HUES48 (cell line): ENCODE results near the gene STK40.

ENCODE experiments used
- H3K27ac ChIP-seq: one replicate; pipeline ENCODE4 v1.7.0; 2013; ENCODE audit warnings: low read depth, low read length, inconsistent platforms
- H3K27me3 ChIP-seq: 2 replicates; pipeline ENCODE4 v1.6.1; 2013; ENCODE audit warnings: mild to moderate bottlenecking, low read length; ENCODE audit not compliant: control insufficient read depth, insufficient read depth
- H3K36me3 ChIP-seq: 2 replicates; pipeline ENCODE4 v1.6.1; 2013; ENCODE audit warnings: low read length; ENCODE audit not compliant: control insufficient read depth, insufficient read depth
- H3K4me1 ChIP-seq: 2 replicates; pipeline ENCODE4 v1.6.1; 2013; ENCODE audit warnings: mild to moderate bottlenecking, low read length; ENCODE audit not compliant: control insufficient read depth, insufficient read depth
- H3K4me3 ChIP-seq: 2 replicates; pipeline ENCODE4 v1.5.1; 2013; ENCODE audit warnings: mild to moderate bottlenecking, low read depth, low read length
- H3K9ac ChIP-seq: 2 replicates; pipeline ENCODE4 v1.6.1; 2013; ENCODE audit warnings: mild to moderate bottlenecking, low read depth, low read length, moderate library complexity
- H3K9me3 ChIP-seq: 2 replicates; pipeline ENCODE4 v1.6.1; 2013; ENCODE audit warnings: low read length; ENCODE audit not compliant: control insufficient read depth, insufficient read depth

The STK40 gene

DNA sequence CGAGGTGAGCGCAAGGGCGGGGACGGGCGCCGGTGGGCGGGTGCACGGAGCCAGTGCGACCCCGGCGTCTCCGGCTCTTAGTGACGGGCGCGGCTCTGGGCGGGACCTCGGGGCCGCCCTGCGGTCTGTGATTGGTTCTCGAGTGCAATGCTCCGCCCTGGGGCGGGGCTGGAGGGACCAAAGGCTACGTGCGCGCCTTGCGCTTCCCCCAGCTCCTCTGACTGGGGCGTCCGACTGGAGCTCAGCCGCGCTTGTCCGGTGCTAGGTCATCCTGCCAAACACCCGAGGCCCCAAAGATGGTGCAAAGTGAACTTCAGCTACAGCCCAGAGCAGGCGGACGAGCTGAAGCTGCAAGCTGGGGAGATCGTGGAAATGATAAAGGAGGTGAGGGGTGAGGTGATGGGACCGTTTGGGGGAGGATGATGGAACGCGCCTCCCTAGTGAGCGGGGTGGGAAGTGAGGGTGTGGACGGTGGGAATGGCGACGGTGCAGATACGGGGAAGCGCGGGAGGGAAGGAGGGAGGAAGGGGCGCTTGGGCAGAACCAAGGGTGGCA lies 78.7 kb downstream of the STK40 start:
- Histone ChIP-seq H3K4me3 (peak overlapping the region; percentile 91), H3K4me1 (no peaks in the 10 kb centered on the region)

DNA sequence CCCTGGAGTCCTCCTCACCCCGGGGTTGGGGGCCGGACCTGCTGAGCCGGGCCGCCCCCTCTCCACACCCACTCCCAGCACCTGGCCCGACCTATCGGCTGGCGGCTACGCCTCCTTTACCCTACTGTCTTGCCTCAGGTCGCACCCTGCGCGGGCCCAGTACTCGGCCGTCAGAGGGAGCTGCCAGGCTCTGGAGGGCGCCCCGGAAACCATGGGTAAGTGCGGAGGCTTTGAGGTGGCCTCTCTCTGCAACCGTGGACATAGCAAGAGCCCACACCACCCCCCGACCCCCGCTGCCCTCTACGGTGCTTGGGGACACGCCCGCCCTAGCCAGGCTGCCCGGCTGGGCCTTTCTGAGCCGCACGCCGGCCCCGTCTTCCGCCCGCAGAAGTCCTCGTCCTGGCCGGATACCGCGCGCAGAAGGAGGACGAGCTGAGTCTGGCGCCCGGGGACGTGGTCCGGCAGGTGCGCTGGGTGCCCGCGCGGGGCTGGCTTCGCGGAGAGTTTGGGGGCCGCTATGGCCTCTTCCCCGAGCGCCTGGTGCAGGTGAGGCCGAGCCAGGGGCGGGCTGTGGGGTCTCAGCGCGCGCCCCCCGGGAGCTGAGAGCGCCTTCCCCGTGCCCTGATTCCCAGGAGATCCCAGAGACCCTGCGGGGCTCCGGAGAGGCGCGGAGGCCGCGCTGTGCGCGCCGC lies 79.4 kb downstream of the STK40 start, which contains the start of gene SH3D21:
Gene SH3D21, plus strand, starts transcription at position 159 of the 692 bp plus-strand sequence. Its CDS starts 53 bp downstream, at position 212.
- Histone ChIP-seq H3K9ac (peak within 1 kb of the TSS; percentile 27; the same call in 1 of the 2 replicates), H3K4me3 (peak within 1 kb of the TSS; percentile 91), H3K4me1 (no peaks in the 10 kb centered on the region), H3K36me3 (peaks cover 40% of the 10 kb centered on the region), H3K27ac (peak within 1 kb of the TSS; percentile 79), H3K27me3 (no peaks in the 10 kb centered on the region), H3K9me3 (no peaks in the 10 kb centered on the region)

More for the DNA sequence above, 78.7 kb downstream of the STK40 start:
- H3K27ac ChIP-seq = peak overlapping the region; percentile 79
- H3K36me3 ChIP-seq = peaks cover 34% of the 10 kb centered on the region
- no peaks in the 10 kb centered on the region for H3K9me3 ChIP-seq
- H3K9ac ChIP-seq = no peak overlapping the region; the same call in 1 of the 2 replicates
- no peaks in the 10 kb centered on the region for H3K27me3 ChIP-seq

DNA sequence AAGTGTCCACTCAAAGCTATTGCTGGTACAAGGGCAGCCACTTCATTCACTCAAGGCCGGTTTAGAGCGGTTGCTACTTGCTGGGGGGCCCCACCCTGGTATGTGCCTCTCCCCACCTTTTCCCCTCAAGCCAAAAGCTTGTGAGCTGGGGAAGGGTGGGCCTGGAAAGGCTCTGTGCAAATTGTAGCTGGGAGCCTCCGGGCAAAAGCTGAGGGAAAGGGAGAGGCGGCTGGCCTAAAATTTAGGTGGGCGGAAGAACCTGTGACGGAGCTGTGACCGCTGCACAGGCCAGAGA lies 79.9 kb downstream of the STK40 start:
- Histone ChIP-seq H3K36me3 (peaks cover 45% of the 10 kb centered on the region), H3K4me3 (peak overlapping the region; percentile 91), H3K9me3 (no peaks in the 10 kb centered on the region), H3K27ac (peak overlapping the region; percentile 79), H3K27me3 (no peaks in the 10 kb centered on the region), H3K4me1 (no peaks in the 10 kb centered on the region), H3K9ac (no peak overlapping the region)

DNA sequence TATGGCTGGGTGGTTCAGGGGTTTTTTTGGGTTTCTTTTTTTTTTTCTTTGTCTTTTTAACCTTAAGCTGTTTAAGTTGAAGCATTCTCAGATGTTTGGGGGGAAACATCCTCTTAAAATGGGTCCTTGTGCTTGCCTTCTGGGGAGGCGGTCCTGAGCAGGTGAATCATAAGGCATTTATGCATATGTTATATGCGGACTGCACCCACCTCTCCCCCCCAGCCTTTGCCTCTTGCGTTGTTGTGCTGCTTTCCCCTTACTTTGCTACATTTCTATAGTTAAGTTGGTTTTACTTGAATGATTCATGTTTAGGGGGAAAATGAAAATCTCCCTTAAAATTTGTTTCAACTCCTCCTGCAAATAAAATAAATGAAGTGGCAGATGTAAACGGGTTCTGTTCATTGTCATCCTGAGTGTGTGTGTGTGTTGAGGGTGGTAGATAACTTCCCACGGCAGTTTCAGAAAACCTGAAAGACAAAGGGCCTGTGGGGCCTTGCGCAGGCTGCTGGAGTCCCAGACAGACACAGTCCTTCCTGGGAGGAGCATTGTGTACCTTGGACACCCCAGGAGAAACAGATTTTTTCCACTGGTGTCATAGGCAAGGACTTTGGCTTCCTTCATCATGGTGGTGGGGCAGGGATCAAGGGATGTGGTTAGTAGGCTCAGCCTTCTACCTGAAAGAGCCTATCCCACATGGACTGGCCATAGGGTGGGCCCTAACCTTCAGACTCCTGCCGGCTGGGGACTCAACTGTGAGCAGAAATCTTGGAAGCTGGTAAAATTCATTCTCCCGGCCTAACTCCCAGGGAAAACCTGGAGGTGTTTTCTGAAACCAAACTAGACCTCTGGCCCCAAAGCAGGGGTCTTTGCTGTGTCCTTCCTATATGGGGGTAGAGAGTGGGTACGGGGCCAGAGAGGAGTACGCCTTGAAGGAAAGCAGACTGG lies 80.5 kb downstream of the STK40 start:
- Histone ChIP-seq H3K4me1 (no peaks in the 10 kb centered on the region), H3K4me3 (peak overlapping the region; percentile 91; the same call in 1 of the 2 replicates), H3K27ac (peak overlapping the region; percentile 79), H3K9ac (no peak overlapping the region), H3K36me3 (peaks cover 48% of the 10 kb centered on the region), H3K27me3 (no peaks in the 10 kb centered on the region), H3K9me3 (no peaks in the 10 kb centered on the region)

DNA sequence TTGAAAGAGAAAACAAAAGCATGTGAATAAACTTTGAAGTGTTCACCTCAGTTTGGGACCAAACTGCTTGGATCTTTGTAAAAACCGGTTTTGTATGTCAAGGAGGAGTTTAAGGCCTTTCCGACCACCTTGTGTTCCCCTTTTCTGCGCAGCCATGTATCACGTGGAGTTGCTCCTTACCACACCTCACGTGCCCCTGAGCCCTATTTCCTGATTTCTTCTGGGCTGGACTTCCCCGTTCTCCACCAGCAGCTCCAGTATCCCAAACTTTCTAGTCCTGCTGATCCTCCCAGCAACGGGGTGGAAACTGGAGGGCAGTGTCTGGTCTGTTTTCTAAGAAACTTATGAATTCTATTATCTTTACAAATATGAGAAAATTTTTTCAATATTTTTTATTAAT lies 81.2 kb downstream of the STK40 start:
- Histone ChIP-seq H3K4me3 (no peak overlapping the region), H3K9ac (no peak overlapping the region), H3K27ac (no peak overlapping the region), H3K4me1 (no peaks in the 10 kb centered on the region), H3K27me3 (no peaks in the 10 kb centered on the region), H3K36me3 (peaks cover 52% of the 10 kb centered on the region), H3K9me3 (no peaks in the 10 kb centered on the region)

DNA sequence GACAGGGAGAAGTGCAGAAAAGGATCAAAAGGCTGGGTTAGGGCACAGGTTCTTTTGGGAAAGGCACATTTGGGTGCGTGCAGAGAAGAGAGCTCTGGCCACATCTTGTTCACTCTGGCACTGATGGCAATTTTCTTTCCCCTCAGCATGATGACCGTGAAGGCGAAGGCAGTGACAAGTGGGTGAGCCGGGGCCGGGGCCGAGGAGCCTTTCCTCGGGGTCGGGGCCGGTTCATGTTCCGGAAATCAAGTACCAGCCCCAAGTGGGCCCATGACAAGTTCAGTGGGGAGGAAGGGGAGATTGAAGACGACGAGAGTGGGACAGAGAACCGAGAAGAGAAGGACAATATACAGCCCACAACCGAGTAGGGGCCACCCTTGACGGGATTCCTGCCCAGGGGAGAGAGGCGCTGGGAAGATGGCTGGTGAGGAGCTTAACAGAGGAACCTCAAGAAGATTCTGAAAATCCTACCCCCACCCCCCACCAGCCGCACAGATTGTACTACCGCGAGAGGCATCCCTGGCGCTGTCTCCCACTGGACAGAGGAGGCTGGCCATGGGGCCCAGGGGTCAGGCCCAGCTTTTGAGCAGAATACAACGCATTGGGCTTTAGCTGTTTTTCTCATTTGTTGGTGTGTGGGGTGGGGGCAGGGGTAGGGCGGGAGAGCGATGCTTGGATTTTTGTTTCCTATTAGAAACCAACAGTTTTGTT lies 81.9 kb downstream of the STK40 start:
- Histone ChIP-seq H3K4me3 (no peak overlapping the region), H3K9me3 (no peaks in the 10 kb centered on the region), H3K27ac (no peak overlapping the region), H3K9ac (no peak overlapping the region), H3K27me3 (no peaks in the 10 kb centered on the region), H3K4me1 (no peaks in the 10 kb centered on the region), H3K36me3 (peaks cover 51% of the 10 kb centered on the region)

DNA sequence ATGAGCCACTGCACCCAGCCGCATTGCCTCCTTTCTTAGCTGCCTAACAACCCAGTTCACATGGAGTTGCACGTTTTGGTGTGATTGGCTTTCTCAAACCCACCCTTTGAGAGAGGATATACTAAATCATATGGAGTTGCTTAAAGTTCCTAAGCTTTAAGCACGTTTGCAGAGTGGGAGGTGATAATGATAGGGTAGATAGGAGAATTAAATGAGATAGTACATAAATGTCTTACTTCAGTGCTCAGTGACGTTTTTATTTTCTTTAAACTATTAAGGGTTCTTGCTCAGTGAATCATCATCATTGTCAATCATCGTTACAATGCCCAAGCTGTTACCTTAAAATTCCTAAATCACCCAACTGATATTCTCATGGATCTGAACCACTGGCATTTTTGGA lies 82.5 kb downstream of the STK40 start:
- Histone ChIP-seq H3K9ac (no peak overlapping the region), H3K27ac (no peak overlapping the region), H3K27me3 (no peaks in the 10 kb centered on the region), H3K4me1 (no peaks in the 10 kb centered on the region), H3K9me3 (no peaks in the 10 kb centered on the region), H3K4me3 (no peak overlapping the region), H3K36me3 (peaks cover 56% of the 10 kb centered on the region)

DNA sequence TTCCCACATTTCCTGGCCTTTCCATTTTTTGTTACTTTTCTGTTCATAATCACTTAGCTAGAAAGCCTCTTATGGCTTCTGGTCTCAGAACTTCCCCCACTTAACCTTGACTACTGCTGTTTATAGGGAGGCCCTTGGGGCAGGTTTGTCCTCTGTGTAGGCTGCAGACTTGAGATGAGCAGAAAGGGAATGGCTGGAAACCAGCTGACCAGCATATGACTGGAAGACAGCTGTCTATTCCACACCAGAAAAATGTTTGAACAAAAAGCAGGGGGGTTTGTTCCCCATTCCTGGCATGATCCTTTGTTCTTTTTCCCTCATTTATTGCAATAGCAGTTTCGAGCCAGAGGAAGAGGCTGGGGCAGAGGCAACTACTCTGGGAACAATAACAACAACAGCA lies 84.5 kb downstream of the STK40 start:
- H3K27me3 ChIP-seq = no peaks in the 10 kb centered on the region
- H3K27ac ChIP-seq = no peak overlapping the region
- H3K36me3 ChIP-seq = peaks cover 74% of the 10 kb centered on the region
- no peaks in the 10 kb centered on the region for H3K4me1 ChIP-seq
- no peak overlapping the region for H3K4me3 ChIP-seq
- no peak overlapping the region for H3K9ac ChIP-seq
- H3K9me3 ChIP-seq = no peaks in the 10 kb centered on the region

DNA sequence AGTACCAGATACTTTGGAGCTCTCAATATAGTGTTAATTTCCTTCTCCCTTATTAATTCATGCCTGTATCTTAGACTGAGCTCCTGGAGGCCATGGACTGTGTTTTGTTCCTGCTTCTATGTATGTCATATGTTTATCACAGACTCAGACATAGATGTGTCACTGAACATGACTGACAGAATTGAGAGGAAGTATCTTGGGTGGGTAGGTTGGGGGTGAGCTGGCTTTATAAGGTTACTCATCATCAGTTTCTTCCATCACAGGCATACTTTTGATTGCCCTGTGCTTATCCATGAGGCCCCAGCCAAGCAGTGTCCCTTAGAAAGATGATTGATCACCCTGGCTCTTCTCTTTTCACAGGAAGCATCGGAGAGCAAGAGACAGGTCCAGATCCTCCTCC lies 85.2 kb downstream of the STK40 start:
- Histone ChIP-seq H3K36me3 (peaks cover 81% of the 10 kb centered on the region), H3K4me1 (no peaks in the 10 kb centered on the region), H3K4me3 (no peak overlapping the region), H3K27ac (peak overlapping the region; percentile 56), H3K27me3 (no peaks in the 10 kb centered on the region), H3K9me3 (no peaks in the 10 kb centered on the region), H3K9ac (no peak overlapping the region)

DNA sequence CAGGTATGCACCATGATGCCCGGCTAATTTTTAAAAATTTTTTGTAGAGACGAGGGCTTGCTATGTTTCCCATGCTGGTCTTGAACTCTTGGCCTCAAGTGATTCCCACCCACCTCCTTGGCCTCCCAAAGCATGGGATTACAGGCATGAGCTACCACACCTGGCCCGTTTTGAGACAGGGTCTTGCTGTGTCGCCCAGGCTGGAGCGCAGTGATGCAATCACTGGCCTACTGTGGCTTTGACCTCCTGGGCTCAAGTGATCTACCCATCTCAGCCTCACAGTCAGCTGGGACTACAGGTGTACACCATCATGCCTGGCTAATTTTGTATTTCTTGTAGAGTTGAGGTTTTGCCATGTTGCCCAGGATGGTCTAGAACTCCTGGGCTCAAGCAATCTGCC lies 87.1 kb downstream of the STK40 start:
- no peak overlapping the region for H3K4me3 ChIP-seq
- no peak overlapping the region for H3K9ac ChIP-seq
- no peaks in the 10 kb centered on the region for H3K4me1 ChIP-seq
- H3K9me3 ChIP-seq = no peaks in the 10 kb centered on the region
- peaks cover 88% of the 10 kb centered on the region for H3K36me3 ChIP-seq
- H3K27ac ChIP-seq = no peak overlapping the region
- no peaks in the 10 kb centered on the region for H3K27me3 ChIP-seq
